Measurements from ENCODE around the gene GPR157. TPM values are rescaled to one million over a fixed set of nuclear protein-coding genes. Genes with fewer than 3 reads are reported as not detected.

GPR157 gene
- polyA plus RNA-seq, 3 donors, result 0.56 to 1.1 (median 0.72) TPM

GRCh38 chr1:9052272-9053049 is 76.4 kb downstream of the GPR157 start:
- no peak overlapping the region for H3K27ac Mint-ChIP-seq
- intact Hi-C loops (cut with micrococcal nuclease), result no loop called here
- H3K4me2 ChIP-seq (replicated peaks; ENCODE audit: extremely low read depth, low read length, poor library complexity, severe bottlenecking), result no peak overlapping the region
- DNase-seq, result no peak
- H3K9me3 Mint-ChIP-seq, result no peaks in the 10 kb centered on the region
- TF ChIP-seq, protein P1, sequence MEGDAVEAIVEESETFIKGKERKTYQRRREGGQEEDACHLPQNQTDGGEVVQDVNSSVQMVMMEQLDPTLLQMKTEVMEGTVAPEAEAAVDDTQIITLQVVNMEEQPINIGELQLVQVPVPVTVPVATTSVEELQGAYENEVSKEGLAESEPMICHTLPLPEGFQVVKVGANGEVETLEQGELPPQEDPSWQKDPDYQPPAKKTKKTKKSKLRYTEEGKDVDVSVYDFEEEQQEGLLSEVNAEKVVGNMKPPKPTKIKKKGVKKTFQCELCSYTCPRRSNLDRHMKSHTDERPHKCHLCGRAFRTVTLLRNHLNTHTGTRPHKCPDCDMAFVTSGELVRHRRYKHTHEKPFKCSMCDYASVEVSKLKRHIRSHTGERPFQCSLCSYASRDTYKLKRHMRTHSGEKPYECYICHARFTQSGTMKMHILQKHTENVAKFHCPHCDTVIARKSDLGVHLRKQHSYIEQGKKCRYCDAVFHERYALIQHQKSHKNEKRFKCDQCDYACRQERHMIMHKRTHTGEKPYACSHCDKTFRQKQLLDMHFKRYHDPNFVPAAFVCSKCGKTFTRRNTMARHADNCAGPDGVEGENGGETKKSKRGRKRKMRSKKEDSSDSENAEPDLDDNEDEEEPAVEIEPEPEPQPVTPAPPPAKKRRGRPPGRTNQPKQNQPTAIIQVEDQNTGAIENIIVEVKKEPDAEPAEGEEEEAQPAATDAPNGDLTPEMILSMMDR (IDR thresholded peaks at IDR 0.05), result no peak
- no peak overlapping the region for H2AFZ ChIP-seq (ENCODE audit: insufficient read depth, low read depth, low read length, poor library complexity, severe bottlenecking)
- no peak overlapping the region for H3K9ac ChIP-seq (ENCODE audit: insufficient read depth, low read length, poor library complexity, severe bottlenecking)
- H3K36me3 ChIP-seq (replicated peaks in 1 of 2; ENCODE audit: control insufficient read depth in 1 of 2, insufficient read depth in 2 of 2, low read length in 2 of 2), result peaks cover 4% of the 10 kb centered on the region in 2 donors
- no peaks in the 10 kb centered on the region for H3K4me1 ChIP-seq (ENCODE audit: control insufficient read depth in 1 of 2, insufficient read depth in 2 of 2, low read length in 2 of 2)
- H4K20me1 ChIP-seq (ENCODE audit: insufficient read depth, low read length), result no peaks in the 10 kb centered on the region
- no CpG with 5 or more reads among the region's 6 CpGs for WGBS (ENCODE audit: insufficient coverage)
- peaks cover 0 to 3% (median 0%) of the 10 kb centered on the region in 3 donors for H3K27me3 Mint-ChIP-seq (ENCODE audit: low read depth in 3 of 3)
- no peak overlapping the region for H3K27ac ChIP-seq (ENCODE audit: low read depth in 1 of 2, low read length in 2 of 2)
- no peaks in the 10 kb centered on the region for H3K9me3 ChIP-seq (replicated peaks in 1 of 2; ENCODE audit: control insufficient read depth in 1 of 2, insufficient read depth in 1 of 2, low read length in 2 of 2)
- H3K79me2 ChIP-seq (ENCODE audit: insufficient read depth, low read length), result no peaks in the 10 kb centered on the region
- peaks cover 5 to 23% of the 10 kb centered on the region in 2 donors for H3K36me3 Mint-ChIP-seq
- H3K4me3 Mint-ChIP-seq, result no peak overlapping the region
- no peaks in the 10 kb centered on the region for H3K4me1 Mint-ChIP-seq
- H3K4me3 ChIP-seq (replicated peaks in 1 of 3; ENCODE audit: low read depth in 2 of 3, low read length in 3 of 3), result no peak overlapping the region
- no peaks in the 10 kb centered on the region for H3K27me3 ChIP-seq (ENCODE audit: control insufficient read depth in 2 of 2, insufficient read depth in 2 of 2, low read length in 2 of 2)

DNA sequence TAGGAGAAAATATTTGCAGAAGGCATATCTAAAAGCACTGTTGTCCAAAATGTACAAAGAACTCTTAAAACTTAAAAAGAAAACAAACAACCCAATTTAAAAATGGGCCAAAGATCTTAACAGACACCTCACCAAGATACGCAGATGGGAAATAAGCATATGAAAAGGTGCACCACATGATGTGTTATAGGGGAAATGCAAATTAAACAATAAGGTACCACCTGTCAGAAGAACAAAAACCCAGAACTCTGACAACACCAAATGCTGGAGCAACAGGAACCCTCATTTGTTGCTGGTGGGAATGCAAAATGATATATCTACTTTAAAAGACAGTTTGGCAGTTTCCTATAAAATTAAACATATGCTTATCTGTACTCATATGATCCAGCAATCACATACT is 77.5 kb downstream of the GPR157 start:
- intact Hi-C loops (cut with micrococcal nuclease), result no loop called here

More for the DNA sequence above, 77.5 kb downstream of the GPR157 start:
- no peaks in the 10 kb centered on the region for H3K4me1 Mint-ChIP-seq
- Histone ChIP-seq H3K27ac (ENCODE audit: low read depth in 1 of 2, low read length in 2 of 2) (no peak overlapping the region), H3K4me1 (ENCODE audit: control insufficient read depth in 1 of 2, insufficient read depth in 2 of 2, low read length in 2 of 2) (no peaks in the 10 kb centered on the region), H4K20me1 (ENCODE audit: insufficient read depth, low read length) (no peaks in the 10 kb centered on the region), H3K4me2 (replicated peaks; ENCODE audit: extremely low read depth, low read length, poor library complexity, severe bottlenecking) (no peak overlapping the region), H3K9ac (ENCODE audit: insufficient read depth, low read length, poor library complexity, severe bottlenecking) (no peak overlapping the region), H3K4me3 (replicated peaks in 1 of 3; ENCODE audit: low read depth in 2 of 3, low read length in 3 of 3) (no peak overlapping the region), H3K79me2 (ENCODE audit: insufficient read depth, low read length) (no peaks in the 10 kb centered on the region), H3K36me3 (replicated peaks in 1 of 2; ENCODE audit: control insufficient read depth in 1 of 2, insufficient read depth in 2 of 2, low read length in 2 of 2) (peaks cover 0 to under 1% of the 10 kb centered on the region in 2 donors), H3K9me3 (replicated peaks in 1 of 2; ENCODE audit: control insufficient read depth in 1 of 2, insufficient read depth in 1 of 2, low read length in 2 of 2) (no peaks in the 10 kb centered on the region), H2AFZ (ENCODE audit: insufficient read depth, low read depth, low read length, poor library complexity, severe bottlenecking) (no peak overlapping the region), H3K27me3 (ENCODE audit: control insufficient read depth in 2 of 2, insufficient read depth in 2 of 2, low read length in 2 of 2) (no peaks in the 10 kb centered on the region)
- TF ChIP-seq, protein P1 (IDR thresholded peaks at IDR 0.05), result no peak
- H3K9me3 Mint-ChIP-seq, result no peaks in the 10 kb centered on the region
- no peak for DNase-seq
- no peak overlapping the region for H3K4me3 Mint-ChIP-seq
- no peak overlapping the region for H3K27ac Mint-ChIP-seq
- H3K27me3 Mint-ChIP-seq (ENCODE audit: low read depth in 3 of 3), result peaks cover 0 to 3% (median 0%) of the 10 kb centered on the region in 3 donors
- H3K36me3 Mint-ChIP-seq, result peaks cover 11 to 21% of the 10 kb centered on the region in 2 donors
- no CpG with 5 or more reads among the region's 1 CpG for WGBS (ENCODE audit: insufficient coverage)
